Neuronal stem cell (in vitro differentiated cells): ENCODE data around the gene NDUFB3.

Experiments used
- DNase-seq: peaks from one replicate; pipeline ENCODE4 v3.0.0-alpha.2; 2013; ENCODE audit warnings: low spot score
- H2AFZ ChIP-seq: one replicate; pipeline ENCODE4 v1.6.1; 2013; ENCODE audit warnings: mild to moderate bottlenecking, low read length, inconsistent platforms
- H2AK5ac ChIP-seq: 2 replicates; pipeline ENCODE4 v1.6.1; 2013; ENCODE audit warnings: low read depth, mild to moderate bottlenecking, inconsistent platforms, low read length, moderate library complexity, mixed read lengths
- H2BK120ac ChIP-seq: 2 replicates; pipeline ENCODE4 v1.6.1; 2013; ENCODE audit warnings: low read depth, mild to moderate bottlenecking, inconsistent platforms, low read length, moderate library complexity, mixed read lengths
- H2BK12ac ChIP-seq: one replicate; pipeline ENCODE4 v1.6.1; 2013; ENCODE audit warnings: low read length, inconsistent platforms
- H2BK15ac ChIP-seq: 2 replicates; pipeline ENCODE4 v1.6.1; 2013; ENCODE audit warnings: mild to moderate bottlenecking, low read length, inconsistent platforms, mixed read lengths
- H2BK5ac ChIP-seq: one replicate; pipeline ENCODE4 v1.6.1; 2013; ENCODE audit warnings: inconsistent platforms, mild to moderate bottlenecking, low read length, moderate library complexity
- H3K14ac ChIP-seq: one replicate; pipeline ENCODE4 v1.6.1; 2013; ENCODE audit warnings: low read length, inconsistent platforms
- H3K18ac ChIP-seq: 2 replicates; pipeline ENCODE4 v1.6.1; 2013; ENCODE audit warnings: low read length, inconsistent platforms
- H3K23ac ChIP-seq: 2 replicates; pipeline ENCODE4 v1.6.1; 2013; ENCODE audit warnings: low read depth, mild to moderate bottlenecking, mixed read lengths, low read length, inconsistent platforms; ENCODE audit not compliant: poor library complexity
- H3K27ac ChIP-seq: replicated peaks from 3 replicates; pipeline ENCODE4 v1.5.1; 2013; ENCODE audit warnings: low read length, inconsistent platforms
- H3K27me3 ChIP-seq, 3 experiments: 2 replicates each; pipeline ENCODE4 v1.6.1; 2013; ENCODE audit warnings: low read length in 3 of 3, mild to moderate bottlenecking in 2 of 3, inconsistent platforms in 1 of 3, low read depth in 1 of 3, mixed read lengths in 1 of 3, moderate library complexity in 1 of 3; ENCODE audit not compliant: control insufficient read depth in 3 of 3, insufficient read depth in 3 of 3
- H3K36me3 ChIP-seq, 2 donors: replicated peaks in 1 of 2; 2 replicates each; pipeline ENCODE4 v1.6.1; 2013; ENCODE audit warnings: low read length in 2 of 2; ENCODE audit not compliant: control insufficient read depth in 2 of 2, insufficient read depth in 2 of 2
- H3K4ac ChIP-seq: 2 replicates; pipeline ENCODE4 v1.6.1; 2013; ENCODE audit warnings: inconsistent platforms, mild to moderate bottlenecking, low read length, moderate library complexity
- H3K4me1 ChIP-seq, 2 donors: 1 replicate in 1 of 2; 2 replicates in 1 of 2; pipeline ENCODE4 v1.6.1; 2013; ENCODE audit warnings: low read length in 2 of 2, low read depth in 1 of 2; ENCODE audit not compliant: control insufficient read depth in 2 of 2, insufficient read depth in 1 of 2
- H3K4me2 ChIP-seq: one replicate; pipeline ENCODE4 v1.6.1; 2013; ENCODE audit warnings: mild to moderate bottlenecking, low read length, inconsistent platforms; ENCODE audit not compliant: insufficient read depth, poor library complexity, severe bottlenecking
- H3K4me3 ChIP-seq, 2 donors: 2 replicates each; pipeline ENCODE4 v1.5.1; 2013; ENCODE audit warnings: low read length in 2 of 2, mild to moderate bottlenecking in 2 of 2, inconsistent platforms in 1 of 2, moderate library complexity in 1 of 2
- H3K79me1 ChIP-seq: one replicate; pipeline ENCODE4 v1.6.1; 2013; ENCODE audit warnings: low read depth, mild to moderate bottlenecking, inconsistent platforms, low read length, moderate library complexity
- H3K9ac ChIP-seq: one replicate; pipeline ENCODE4 v1.6.1; 2013; ENCODE audit warnings: mild to moderate bottlenecking, low read depth, low read length, inconsistent platforms; ENCODE audit not compliant: poor library complexity
- H3K9me3 ChIP-seq, 2 donors: replicated peaks in 1 of 2; 2 replicates each; pipeline versions ENCODE3 to v1.6.1; 2013; ENCODE audit warnings: low read length in 2 of 2, mild to moderate bottlenecking in 2 of 2, inconsistent platforms in 1 of 2, low read depth in 1 of 2, mixed read lengths in 1 of 2, moderate library complexity in 1 of 2; ENCODE audit not compliant: control insufficient read depth in 2 of 2, insufficient read depth in 1 of 2
- H4K8ac ChIP-seq: one replicate; pipeline ENCODE4 v1.6.1; 2013; ENCODE audit warnings: low read depth, mild to moderate bottlenecking, inconsistent platforms, low read length, moderate library complexity
- H4K91ac ChIP-seq: one replicate; pipeline ENCODE4 v1.6.1; 2013; ENCODE audit warnings: low read length, low read depth, mild to moderate bottlenecking, inconsistent platforms; ENCODE audit not compliant: poor library complexity
- WGBS, 2 donors: extraction: QIAGEN DNeasy Blood & Tissue Kit; methylation state at CpG; one replicate each; pipeline ENCODE4 v1.1.7; 2013; ENCODE audit warnings: missing lambda C conversion rate in 2 of 2, mixed read lengths in 1 of 2; ENCODE audit not compliant: insufficient read length in 2 of 2, insufficient replicate concordance in 1 of 2; ENCODE audit errors: extremely low coverage in 2 of 2; 5-methylcytosine and 5-hydroxymethylcytosine counted together

NDUFB3 gene

GRCh38 chr2:201105759-201106158 lies 34.0 kb downstream of the NDUFB3 start:
- no peak overlapping the region for H3K4ac ChIP-seq
- no peak for DNase-seq
- no peak overlapping the region for H3K14ac ChIP-seq
- no peaks in the 10 kb centered on the region for H3K27me3 ChIP-seq
- H3K4me2 ChIP-seq, result no peak overlapping the region
- H3K4me1 ChIP-seq, result no peaks in the 10 kb centered on the region
- no peak overlapping the region for H3K23ac ChIP-seq
- H3K9ac ChIP-seq, result no peak overlapping the region
- H3K79me1 ChIP-seq, result no peaks in the 10 kb centered on the region
- H2AK5ac ChIP-seq, result no peak overlapping the region
- H3K18ac ChIP-seq, result no peak overlapping the region
- H4K8ac ChIP-seq, result no peak overlapping the region
- no peaks in the 10 kb centered on the region for H3K9me3 ChIP-seq
- no peak overlapping the region for H2BK12ac ChIP-seq
- no peak overlapping the region for H3K4me3 ChIP-seq
- H4K91ac ChIP-seq, result no peak overlapping the region
- H3K36me3 ChIP-seq, result no peaks in the 10 kb centered on the region
- no peak overlapping the region for H2BK5ac ChIP-seq
- no peak overlapping the region for H2AFZ ChIP-seq
- H3K27ac ChIP-seq, result no peak overlapping the region
- no peak overlapping the region for H2BK15ac ChIP-seq
- WGBS, 2 donors, result no CpG with 5 or more reads among the region's 1 CpG
- H2BK120ac ChIP-seq, result no peak overlapping the region

GRCh38 chr2:201107624-201108023 lies 35.8 kb downstream of the NDUFB3 start:
- Histone ChIP-seq H3K4me3 (no peak overlapping the region), H2AK5ac (no peak overlapping the region), H3K9me3 (no peaks in the 10 kb centered on the region), H2BK12ac (no peak overlapping the region), H3K14ac (no peak overlapping the region), H2BK120ac (no peak overlapping the region), H3K4me1 (no peaks in the 10 kb centered on the region), H3K18ac (no peak overlapping the region), H2AFZ (no peak overlapping the region), H4K8ac (no peak overlapping the region), H3K4me2 (no peak overlapping the region), H4K91ac (no peak overlapping the region), H2BK15ac (no peak overlapping the region), H3K23ac (no peak overlapping the region), H3K79me1 (no peaks in the 10 kb centered on the region), H2BK5ac (no peak overlapping the region), H3K36me3 (no peaks in the 10 kb centered on the region), H3K9ac (no peak overlapping the region), H3K27ac (no peak overlapping the region), H3K27me3 (no peaks in the 10 kb centered on the region), H3K4ac (no peak overlapping the region)
- WGBS, 2 donors, result no CpG with 5 or more reads among the region's 2 CpGs
- no peak for DNase-seq

GRCh38 chr2:201108341-201108740 lies 36.5 kb downstream of the NDUFB3 start:
- no peak overlapping the region for H2AK5ac ChIP-seq
- no peaks in the 10 kb centered on the region for H3K4me1 ChIP-seq
- H3K4me2 ChIP-seq, result no peak overlapping the region
- H3K36me3 ChIP-seq, result no peaks in the 10 kb centered on the region
- H3K9ac ChIP-seq, result no peak overlapping the region
- no peaks in the 10 kb centered on the region for H3K27me3 ChIP-seq
- H2BK15ac ChIP-seq, result no peak overlapping the region
- H2BK5ac ChIP-seq, result no peak overlapping the region
- H3K79me1 ChIP-seq, result no peaks in the 10 kb centered on the region
- H2BK12ac ChIP-seq, result no peak overlapping the region
- H3K18ac ChIP-seq, result no peak overlapping the region
- H3K4ac ChIP-seq, result no peak overlapping the region
- no peak overlapping the region for H3K27ac ChIP-seq
- no peak overlapping the region for H4K91ac ChIP-seq
- H3K23ac ChIP-seq, result no peak overlapping the region
- H2BK120ac ChIP-seq, result no peak overlapping the region
- no CpG with 5 or more reads among the region's 2 CpGs for WGBS, 2 donors
- no peak for DNase-seq
- no peaks in the 10 kb centered on the region for H3K9me3 ChIP-seq
- H3K4me3 ChIP-seq, result no peak overlapping the region
- no peak overlapping the region for H2AFZ ChIP-seq
- no peak overlapping the region for H3K14ac ChIP-seq
- H4K8ac ChIP-seq, result no peak overlapping the region

- Histone ChIP-seq H3K14ac (no peak overlapping the region), H3K18ac (no peak overlapping the region), H3K9ac (no peak overlapping the region), H3K4ac (no peak overlapping the region), H2BK15ac (no peak overlapping the region), H3K27me3 (no peaks in the 10 kb centered on the region), H3K4me1 (no peaks in the 10 kb centered on the region), H2AK5ac (no peak overlapping the region), H3K27ac (no peak overlapping the region), H2BK12ac (no peak overlapping the region), H2BK120ac (no peak overlapping the region), H3K23ac (no peak overlapping the region), H2BK5ac (no peak overlapping the region), H3K4me3 (no peak overlapping the region), H3K9me3 (no peaks in the 10 kb centered on the region), H3K4me2 (no peak overlapping the region), H4K91ac (no peak overlapping the region), H2AFZ (no peak overlapping the region), H3K79me1 (no peaks in the 10 kb centered on the region), H4K8ac (no peak overlapping the region), H3K36me3 (no peaks in the 10 kb centered on the region)
- no CpG with 5 or more reads among the region's 4 CpGs for WGBS, 2 donors
- DNase-seq, result no peak
These were observed 37.4 kb downstream of the NDUFB3 start for GRCh38 chr2:201109186-201109585.
